Left renal pelvis (tissue), 4 donors: ENCODE measurements around the gene IGFL1. TPM values are rescaled to one million over a fixed set of nuclear protein-coding genes. Genes with fewer than 3 reads are reported as not detected.
"Not testable (repeated sequence)": the region's sequence is repeated elsewhere in the genome, so short reads cannot be mapped to it uniquely, and the experiment has no call there.

Experiments used
- DNase-seq, 4 donors: peaks; one replicate each; pipeline ENCODE4 v3.0.0-alpha.2; 2013; ENCODE audit warnings: low read depth in 4 of 4, low spot score in 3 of 4
- polyA plus RNA-seq, 4 donors: library from polyadenylated mRNA; unstranded; fragments of 120-200 nt; gene quantifications; one replicate each; pipeline ENCODE4 v1.2.1, GENCODE V29; 2013; ENCODE audit not compliant: insufficient read length in 4 of 4

Gene IGFL1
- polyA plus RNA-seq, 4 donors: not detected

DNA sequence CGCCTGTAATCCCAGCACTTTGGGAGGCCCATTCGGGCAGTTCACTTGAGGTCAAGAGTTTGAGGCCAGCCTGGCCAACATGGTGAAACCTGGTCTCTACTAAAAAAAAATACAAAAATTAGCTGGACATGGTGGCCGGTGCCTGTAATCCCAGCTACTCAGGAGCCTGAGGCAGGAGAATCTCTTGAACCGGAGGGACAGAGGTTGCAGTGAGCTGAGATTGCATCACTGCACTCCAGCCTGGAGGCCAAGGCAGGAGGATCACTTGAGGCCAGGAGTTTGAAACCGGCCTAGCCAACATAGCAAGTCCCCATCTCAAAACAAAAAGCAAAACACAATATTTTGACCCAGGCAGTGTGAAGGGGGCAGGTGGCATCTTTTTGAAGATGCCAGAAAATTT lies 35.3 kb downstream of the IGFL1 start:
- not testable (repeated sequence) for DNase-seq

DNA sequence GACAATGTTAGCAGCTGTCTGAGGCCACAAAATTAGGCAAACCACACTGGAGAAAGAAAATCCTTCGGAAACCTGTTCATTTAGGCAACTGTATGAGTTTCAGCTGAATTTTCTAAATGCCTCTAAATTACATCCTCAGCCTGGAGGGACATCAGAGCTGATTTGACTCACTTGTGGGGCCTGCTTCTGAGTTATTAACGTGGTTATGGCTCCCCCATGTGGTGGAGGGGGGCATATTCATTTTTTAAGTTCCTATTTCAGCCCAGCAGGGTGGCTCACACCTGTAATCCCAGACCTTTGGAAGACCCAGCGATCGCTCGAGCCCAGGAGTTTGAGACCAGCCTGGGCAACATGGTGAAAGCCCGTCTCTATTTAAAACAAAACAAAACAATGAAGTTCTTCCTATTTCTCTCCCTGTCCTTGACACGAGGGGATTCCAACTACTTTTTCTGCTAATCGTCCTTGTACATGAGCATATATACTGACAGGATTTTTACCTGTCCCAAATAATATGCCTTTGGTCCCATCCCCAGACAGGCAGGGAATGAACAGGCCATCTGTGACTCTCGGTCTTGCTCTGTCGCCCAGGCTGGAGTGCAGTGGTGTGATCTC lies 35.8 kb downstream of the IGFL1 start:
- peak; percentile 41 to 57 (median 51) for DNase-seq

DNA sequence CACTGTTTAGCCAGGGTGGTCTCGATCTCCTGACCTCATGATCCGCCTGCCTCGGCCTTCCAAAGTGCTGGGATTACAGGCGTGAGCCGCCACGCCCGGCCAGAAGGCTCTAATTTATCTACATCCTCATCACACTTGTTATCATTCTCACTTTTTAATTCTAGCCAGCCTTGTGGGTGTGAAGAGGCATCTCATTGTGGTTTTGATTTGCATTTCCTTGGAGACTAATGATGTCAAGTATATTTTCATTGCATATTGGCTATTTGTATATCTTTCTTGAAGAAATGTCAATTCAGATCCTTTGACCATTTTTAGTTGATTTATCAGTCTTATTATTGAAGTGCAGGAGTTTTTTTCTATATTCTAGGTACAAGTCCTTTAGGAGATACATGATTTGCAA lies 39.6 kb downstream of the IGFL1 start:
- no peak for DNase-seq

DNA sequence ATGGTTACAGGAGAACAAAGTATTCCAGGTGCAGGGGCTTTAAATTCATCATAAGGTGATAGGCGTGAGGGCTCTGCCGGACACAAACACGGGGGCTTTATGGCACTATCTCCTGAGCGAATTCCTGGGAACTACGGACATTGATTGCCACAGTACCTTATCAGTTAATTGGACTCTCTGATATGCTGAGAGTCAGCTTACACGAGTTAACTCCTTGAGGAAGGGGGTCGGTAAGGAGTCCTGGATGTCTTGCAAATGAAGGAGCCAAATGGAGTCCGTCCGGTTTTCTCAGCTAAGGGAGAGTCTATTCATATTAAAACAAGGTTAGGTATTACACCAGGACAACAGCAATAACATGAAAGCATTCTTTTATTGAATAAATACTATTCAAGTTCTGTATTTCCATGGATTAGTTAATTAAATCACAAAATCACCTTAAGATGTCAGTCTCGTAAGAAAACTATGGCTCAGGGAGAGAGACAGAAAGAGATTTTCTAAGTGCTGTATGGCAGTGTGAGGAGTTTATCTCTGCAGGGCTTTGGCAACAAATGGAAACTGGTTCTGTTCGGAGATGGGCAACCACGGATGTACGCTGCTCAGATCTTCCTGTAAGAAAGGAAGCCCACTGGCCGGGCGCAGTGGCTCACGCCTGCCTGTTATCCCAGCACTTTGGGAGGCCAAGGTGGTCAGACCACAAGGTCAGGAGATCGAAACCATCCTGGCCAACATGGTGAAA lies 41.1 kb downstream of the IGFL1 start:
- no peak for DNase-seq

DNA sequence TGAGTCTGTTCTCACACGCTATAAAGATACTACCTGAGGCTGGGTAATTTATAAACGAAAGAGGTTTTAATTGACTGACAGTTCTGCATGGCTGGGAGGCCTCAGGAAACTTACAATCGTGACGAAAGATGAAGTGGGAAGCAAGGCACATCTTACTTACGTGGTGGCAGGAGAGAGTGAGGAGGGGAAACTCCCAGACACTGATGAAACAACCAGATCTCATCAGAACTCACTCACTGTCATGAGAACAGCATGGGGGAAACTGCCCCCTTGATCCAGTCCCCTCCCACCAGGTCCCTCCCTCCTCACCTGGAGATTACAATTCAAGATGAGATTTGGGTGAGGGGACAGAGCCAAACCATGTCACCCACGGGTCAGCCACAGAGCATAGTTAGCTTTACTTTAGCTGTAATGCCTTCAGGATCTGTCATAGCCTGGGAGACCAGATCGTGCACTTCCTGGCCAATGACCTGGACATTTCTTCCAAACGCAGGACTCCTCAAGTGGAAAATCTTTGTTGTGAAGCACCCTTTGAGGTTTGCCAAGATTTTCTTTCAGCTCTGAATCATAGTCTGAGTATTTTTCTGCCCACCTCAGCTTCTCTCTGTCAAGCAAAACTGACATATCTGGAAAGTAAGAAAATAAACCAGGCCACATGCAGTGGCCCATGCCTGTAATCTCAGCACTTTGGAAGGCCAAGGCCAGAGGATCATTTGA lies 42.1 kb downstream of the IGFL1 start:
- DNase-seq: no peak

DNA sequence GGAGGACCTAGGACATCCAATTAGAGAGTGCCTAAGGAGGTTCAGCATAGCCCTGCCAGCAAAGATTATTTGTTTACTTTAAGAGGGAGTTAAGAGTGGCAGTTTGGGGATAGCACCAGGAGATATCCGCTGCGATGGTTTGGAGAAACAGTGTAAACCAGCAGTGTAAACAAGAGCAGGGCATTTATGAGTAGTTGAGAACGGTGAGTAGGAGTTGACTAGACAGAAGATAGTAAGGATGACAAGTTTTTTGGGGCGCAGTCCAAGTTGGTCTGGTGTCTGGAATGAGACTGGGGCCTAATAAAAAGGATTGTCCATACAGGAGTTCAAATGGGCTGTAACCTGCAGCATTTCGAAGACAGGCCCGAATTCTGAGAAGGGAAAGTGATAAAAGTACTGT lies 44.4 kb downstream of the IGFL1 start:
- not testable (repeated sequence) for DNase-seq

DNA sequence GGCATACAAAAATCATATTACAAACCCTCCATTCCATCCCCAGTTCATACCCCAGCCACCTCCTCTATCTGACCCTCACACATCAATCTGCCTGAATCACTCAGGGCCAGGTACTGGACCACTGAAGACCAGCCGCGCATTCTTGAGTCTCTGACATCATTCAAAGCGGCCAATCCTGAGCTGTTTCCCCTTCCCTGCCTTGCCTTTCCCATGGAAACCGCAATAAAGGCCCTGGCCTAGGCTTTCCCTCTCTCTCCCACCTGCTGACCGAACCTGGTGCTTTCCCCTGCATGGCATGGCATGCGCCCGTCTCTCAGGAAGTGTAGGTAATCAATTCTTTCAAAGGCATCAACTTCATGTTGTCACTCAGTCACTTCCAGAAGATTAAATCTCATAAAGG lies 49.6 kb downstream of the IGFL1 start:
- no peak for DNase-seq

Other genes with a start within 250 kb of the IGFL1 start
- gene CCDC61, start 234.3 kb upstream of the IGFL1 start, polyA plus RNA-seq: 10 to 100 TPM in 3 of 4 donors, 1 to 10 TPM in 1; 9.5 to 16.0 (median 11.4) TPM
- 1 to 10 TPM in 1 of 4 donors, under 1 TPM in 1, not detected in 2; 0.44 to 1.3 TPM for gene PGLYRP1, start 206.7 kb upstream of the IGFL1 start, polyA plus RNA-seq
- 1 to 10 TPM in 1 of 4 donors, under 1 TPM in 3; 0.16 to 1.1 (median 0.48) TPM for gene IGFL4, start 188.7 kb upstream of the IGFL1 start, polyA plus RNA-seq
- not detected for gene IGFL3, start 105.1 kb upstream of the IGFL1 start, polyA plus RNA-seq
- gene IGFL2, start 81.5 kb upstream of the IGFL1 start, polyA plus RNA-seq: under 1 TPM in 1 of 4 donors, not detected in 3; 0.13 TPM
- 10 to 100 TPM; 25.9 to 66.4 (median 37.3) TPM for gene HIF3A, start 67.3 kb downstream of the IGFL1 start, polyA plus RNA-seq
- gene PPP5C, start 117.3 kb downstream of the IGFL1 start, polyA plus RNA-seq: 100 to 1,000 TPM in 2 of 4 donors, 10 to 100 TPM in 2; 73.0 to 111 (median 103) TPM
- gene CCDC8, start 183.8 kb downstream of the IGFL1 start, polyA plus RNA-seq: 10 to 100 TPM; 50.7 to 94.6 (median 58.5) TPM
- 1 to 10 TPM in 1 of 4 donors, under 1 TPM in 3; 0.50 to 6.7 (median 0.73) TPM for gene PNMA8C, start 199.2 kb downstream of the IGFL1 start, polyA plus RNA-seq
- 10 to 100 TPM; 47.1 to 71.7 (median 60.4) TPM for gene PNMA8A, start 241.8 kb downstream of the IGFL1 start, polyA plus RNA-seq